ENCODE data around the gene DNAJB12. TPM values are rescaled to one million over a fixed set of nuclear protein-coding genes. Genes with fewer than 3 reads are reported as not detected.

Gene DNAJB12
- total RNA-seq, 4 donors from 2014 or later: 33.7 to 69.2 (median 38.0) TPM

DNA sequence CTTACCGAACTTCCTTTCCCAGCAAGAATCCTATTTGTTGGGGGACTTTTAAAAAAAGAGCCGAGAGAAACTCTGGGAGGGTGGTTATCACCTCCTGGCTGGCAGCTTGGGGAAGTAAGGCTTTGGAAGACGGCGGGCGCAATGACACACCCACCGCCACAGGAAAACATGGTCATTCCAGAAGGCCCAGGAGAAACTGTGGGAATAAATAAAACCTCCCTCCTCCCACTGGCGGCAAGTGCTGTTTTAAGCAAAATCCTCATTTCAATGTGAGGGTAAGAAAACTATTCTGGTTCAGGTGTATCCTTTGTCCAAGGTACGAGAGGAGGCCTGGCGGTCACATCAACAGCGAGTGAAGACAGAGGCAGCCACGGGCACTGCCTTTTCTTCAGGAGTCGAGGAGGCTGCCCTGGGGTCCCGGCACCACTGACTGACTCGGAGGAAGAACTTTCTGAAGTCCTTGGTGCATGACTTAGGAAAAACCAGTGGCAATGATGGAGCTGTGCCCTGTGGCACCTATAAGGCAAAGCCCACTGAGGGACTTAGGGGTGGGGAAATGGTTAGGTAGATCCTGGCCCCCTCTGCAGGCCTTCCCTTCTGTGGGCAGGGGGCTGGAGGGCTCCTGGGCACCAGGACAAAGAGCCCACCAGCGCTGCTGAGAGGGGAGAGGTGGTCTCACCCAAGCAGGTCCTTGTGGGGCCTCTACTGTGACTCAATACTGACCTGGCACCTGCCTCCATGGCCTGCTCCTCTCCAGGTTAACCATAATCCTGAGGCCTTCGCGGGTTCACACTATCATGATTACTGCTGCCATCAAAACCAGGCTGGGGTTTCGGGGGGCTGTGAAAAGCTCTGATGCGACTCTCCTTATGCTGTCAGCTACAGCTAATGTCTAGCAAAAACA lies 21.4 kb downstream of the DNAJB12 start:
- intact Hi-C loops (cut with DNase I; ENCODE audit: low total_unique reads): no loop called here
- Histone ChIP-seq H3K36me3 (peaks cover 0 to 12% (median 3%) of the 10 kb centered on the region in 4 donors), H3K4me1 (peaks cover 41 to 76% (median 52%) of the 10 kb centered on the region in 4 donors), H3K27me3 (no peaks in the 10 kb centered on the region), H3K4me3 (no peak overlapping the region), H3K27ac (peak overlapping the region; percentile 80 to 86 (median 82)), H3K9me3 (no peaks in the 10 kb centered on the region)
- WGBS, 2 donors (ENCODE audit: low coverage in 1 of 2): 84% methylated on average over 19 of the region's 19 CpGs; no CpG with 5 or more reads in 1 of the 2 donors
- in situ Hi-C loops (cut with MboI; ENCODE audit: low pct_ligation_motif_present in 1 of 4, low pct_unique_long_range_greater_than_20kb in 1 of 4, low sequenced_read_pairs in 3 of 4): loop anchor here (10.0 to 25.0 kb wide), 7 partner anchors 89 to 446 kb away; partner anchors contain the start of genes ANAPC16 (in 1 of the 4) and ASCC1 (in 1 of the 4)
- no peak for TF ChIP-seq EP300 (IDR thresholded peaks at IDR 0.05; ENCODE audit: low read depth)
- TF ChIP-seq POLR2A (IDR thresholded peaks at IDR 0.05): no peak
- no peak for TF ChIP-seq POLR2AphosphoS5 (IDR thresholded peaks at IDR 0.05)
- TF ChIP-seq, protein P1, sequence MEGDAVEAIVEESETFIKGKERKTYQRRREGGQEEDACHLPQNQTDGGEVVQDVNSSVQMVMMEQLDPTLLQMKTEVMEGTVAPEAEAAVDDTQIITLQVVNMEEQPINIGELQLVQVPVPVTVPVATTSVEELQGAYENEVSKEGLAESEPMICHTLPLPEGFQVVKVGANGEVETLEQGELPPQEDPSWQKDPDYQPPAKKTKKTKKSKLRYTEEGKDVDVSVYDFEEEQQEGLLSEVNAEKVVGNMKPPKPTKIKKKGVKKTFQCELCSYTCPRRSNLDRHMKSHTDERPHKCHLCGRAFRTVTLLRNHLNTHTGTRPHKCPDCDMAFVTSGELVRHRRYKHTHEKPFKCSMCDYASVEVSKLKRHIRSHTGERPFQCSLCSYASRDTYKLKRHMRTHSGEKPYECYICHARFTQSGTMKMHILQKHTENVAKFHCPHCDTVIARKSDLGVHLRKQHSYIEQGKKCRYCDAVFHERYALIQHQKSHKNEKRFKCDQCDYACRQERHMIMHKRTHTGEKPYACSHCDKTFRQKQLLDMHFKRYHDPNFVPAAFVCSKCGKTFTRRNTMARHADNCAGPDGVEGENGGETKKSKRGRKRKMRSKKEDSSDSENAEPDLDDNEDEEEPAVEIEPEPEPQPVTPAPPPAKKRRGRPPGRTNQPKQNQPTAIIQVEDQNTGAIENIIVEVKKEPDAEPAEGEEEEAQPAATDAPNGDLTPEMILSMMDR (IDR thresholded peaks at IDR 0.05): no peak
- no peak for DNase-seq

DNA sequence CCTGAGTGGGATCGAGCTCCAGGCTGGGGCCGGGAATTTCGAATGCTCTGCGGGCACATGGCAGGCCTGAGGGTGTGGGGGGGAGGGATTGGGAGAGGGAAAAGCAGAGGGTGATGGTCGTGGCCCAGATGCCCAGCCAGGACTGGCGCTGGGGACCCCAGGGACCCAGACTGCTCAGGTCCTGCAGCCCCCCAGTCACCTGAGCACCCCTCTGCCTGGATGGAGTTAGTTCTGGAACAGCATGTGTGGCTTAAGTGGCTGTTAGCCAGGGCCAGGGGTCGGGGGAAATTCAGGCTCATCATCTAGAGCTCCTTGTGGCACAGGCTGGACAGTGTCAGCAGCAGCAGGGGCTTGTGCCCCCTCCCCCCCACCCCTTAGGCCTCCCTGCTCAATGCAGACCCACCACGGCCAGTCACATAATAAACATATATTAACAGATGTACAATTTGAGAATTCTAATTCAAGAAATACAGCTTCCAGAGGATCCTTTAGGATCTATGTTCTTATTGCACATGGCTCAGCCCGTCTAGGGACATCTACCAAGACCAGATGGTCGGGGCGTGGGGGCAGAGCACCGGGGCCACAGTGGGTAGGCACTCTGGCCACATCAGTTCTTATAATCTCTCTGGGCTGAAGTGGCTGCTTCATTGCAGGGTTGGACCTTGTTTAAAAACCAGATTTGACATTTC lies 22.2 kb downstream of the DNAJB12 start:
- Histone ChIP-seq H3K4me3 (no peak overlapping the region), H3K27me3 (no peaks in the 10 kb centered on the region), H3K9me3 (no peaks in the 10 kb centered on the region), H3K36me3 (peaks cover 0 to 5% (median 0%) of the 10 kb centered on the region in 4 donors), H3K4me1 (peaks cover 47 to 84% (median 59%) of the 10 kb centered on the region in 4 donors), H3K27ac (peak overlapping the region; percentile 80 to 86 (median 82))
- no peak for TF ChIP-seq POLR2AphosphoS5 (IDR thresholded peaks at IDR 0.05)
- TF ChIP-seq EP300 (IDR thresholded peaks at IDR 0.05; ENCODE audit: low read depth): no peak
- no peak for TF ChIP-seq POLR2A (IDR thresholded peaks at IDR 0.05)
- TF ChIP-seq, protein P1 (IDR thresholded peaks at IDR 0.05): no peak
- in situ Hi-C loops (cut with MboI; ENCODE audit: low pct_ligation_motif_present in 1 of 4, low pct_unique_long_range_greater_than_20kb in 1 of 4, low sequenced_read_pairs in 3 of 4): loop anchor here (10.0 to 25.0 kb wide), 7 partner anchors 88 to 445 kb away; partner anchors contain the start of genes ANAPC16 (in 1 of the 4) and ASCC1 (in 1 of the 4)
- intact Hi-C loops (cut with DNase I; ENCODE audit: low total_unique reads): no loop called here
- 54 to 60% methylated on average over 6 to 12 of the region's 12 CpGs for WGBS, 2 donors (ENCODE audit: low coverage in 1 of 2)
- no peak for DNase-seq

DNA sequence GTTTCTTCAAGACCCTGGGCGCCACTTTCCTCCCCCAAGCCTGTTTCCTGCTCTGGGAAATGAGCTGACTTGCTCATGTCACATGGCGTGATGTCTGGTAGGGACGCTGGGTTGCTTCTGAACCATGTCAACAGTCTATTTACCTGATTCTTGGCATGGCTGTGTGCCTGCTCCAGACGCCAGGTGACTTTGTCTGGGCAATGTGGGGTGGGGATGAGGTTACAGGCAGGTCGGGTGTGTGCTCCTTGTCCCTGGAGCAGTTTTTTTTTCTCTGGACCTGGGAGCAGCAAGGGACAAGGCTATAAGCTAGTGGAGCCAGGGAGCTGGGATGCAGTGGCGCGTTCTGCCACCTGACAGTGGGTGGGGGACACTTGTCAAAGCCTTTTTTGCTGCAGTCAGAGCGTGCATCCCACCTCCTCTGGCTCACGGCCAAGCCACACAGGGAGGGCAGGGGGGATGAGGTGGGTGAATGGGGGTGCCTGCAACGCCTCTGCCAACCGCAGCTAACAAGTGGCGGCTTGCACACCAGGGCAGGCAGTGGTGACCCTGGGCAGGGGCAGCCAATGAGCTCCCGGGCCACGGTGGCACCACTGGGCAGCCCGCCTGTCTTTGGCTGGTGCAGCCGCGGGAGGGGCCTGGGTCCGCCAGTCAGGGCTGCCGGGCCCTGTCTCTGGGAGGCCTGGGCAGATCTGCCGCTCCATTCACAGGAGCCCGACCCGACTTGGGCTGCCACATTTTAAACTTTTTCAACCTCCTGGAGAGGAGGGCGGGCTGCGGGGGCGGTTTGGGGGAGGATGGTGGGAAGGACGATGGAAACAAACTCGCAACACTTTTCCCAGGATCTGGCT lies 22.9 kb downstream of the DNAJB12 start:
- peak; percentile 86 for DNase-seq
- in situ Hi-C loops (cut with MboI; ENCODE audit: low pct_ligation_motif_present in 1 of 4, low pct_unique_long_range_greater_than_20kb in 1 of 4, low sequenced_read_pairs in 3 of 4): loop anchor here (10.0 to 25.0 kb wide), 7 partner anchors 87 to 444 kb away; partner anchors contain the start of genes ANAPC16 (in 1 of the 4) and ASCC1 (in 1 of the 4)
- intact Hi-C loops (cut with DNase I; ENCODE audit: low total_unique reads): no loop called here
- Histone ChIP-seq H3K36me3 (peaks cover 0 to 5% (median 0%) of the 10 kb centered on the region in 4 donors), H3K4me1 (peaks cover 46 to 81% (median 58%) of the 10 kb centered on the region in 4 donors), H3K27ac (peak overlapping the region; percentile 80 to 86 (median 82)), H3K27me3 (no peaks in the 10 kb centered on the region), H3K9me3 (no peaks in the 10 kb centered on the region), H3K4me3 (no peak overlapping the region)
- 14 to 35% methylated on average over 3 to 17 of the region's 27 CpGs for WGBS, 2 donors (ENCODE audit: low coverage in 1 of 2)
- TF ChIP-seq, protein P1 (IDR thresholded peaks at IDR 0.05): peak; percentile 27 to 87 (median 42)
- TF ChIP-seq POLR2A (IDR thresholded peaks at IDR 0.05) (peak; percentile 50), POLR2AphosphoS5 (IDR thresholded peaks at IDR 0.05) (peak; percentile 25 to 58 (median 34)), EP300 (IDR thresholded peaks at IDR 0.05; ENCODE audit: low read depth) (no peak)

Measured in transverse colon (tissue), 4 donors.